ENCODE data around the gene FUT8.

Gene FUT8

DNA sequence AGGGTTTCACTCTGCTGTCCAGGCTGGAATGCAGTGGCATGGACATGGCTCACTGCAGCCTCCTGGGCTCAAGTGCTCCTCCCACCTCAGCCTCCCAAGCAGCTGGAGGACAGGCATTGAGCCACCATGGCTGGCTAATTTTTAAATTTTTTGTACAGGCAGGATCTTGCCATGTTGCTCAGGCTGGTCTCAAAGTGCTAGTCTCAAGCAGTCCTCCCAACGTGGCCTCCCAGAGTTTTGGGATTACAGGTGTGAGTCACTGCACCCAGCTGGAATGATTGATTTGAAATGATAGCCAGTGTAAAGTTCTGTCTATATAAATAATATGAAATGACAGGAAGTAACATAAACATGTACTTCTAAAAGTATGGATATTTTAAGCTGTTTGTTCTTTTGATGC is 172.7 kb downstream of the FUT8 start:
- Histone ChIP-seq H3K4me3 (ENCODE audit: low read depth, low read length) (no peak overlapping the region), H3K27me3 (ENCODE audit: control insufficient read depth, insufficient read depth, low read length) (no peaks in the 10 kb centered on the region), H3K36me3 (ENCODE audit: control insufficient read depth, insufficient read depth, low read length) (no peaks in the 10 kb centered on the region), H3K27ac (ENCODE audit: low read depth, low read length) (no peak overlapping the region), H3K9ac (ENCODE audit: low read length) (no peak overlapping the region), H3K4me1 (ENCODE audit: control insufficient read depth, insufficient read depth, low read length) (no peaks in the 10 kb centered on the region), H3K9me3 (ENCODE audit: control insufficient read depth, insufficient read depth, low read depth, low read length) (no peaks in the 10 kb centered on the region)

DNA sequence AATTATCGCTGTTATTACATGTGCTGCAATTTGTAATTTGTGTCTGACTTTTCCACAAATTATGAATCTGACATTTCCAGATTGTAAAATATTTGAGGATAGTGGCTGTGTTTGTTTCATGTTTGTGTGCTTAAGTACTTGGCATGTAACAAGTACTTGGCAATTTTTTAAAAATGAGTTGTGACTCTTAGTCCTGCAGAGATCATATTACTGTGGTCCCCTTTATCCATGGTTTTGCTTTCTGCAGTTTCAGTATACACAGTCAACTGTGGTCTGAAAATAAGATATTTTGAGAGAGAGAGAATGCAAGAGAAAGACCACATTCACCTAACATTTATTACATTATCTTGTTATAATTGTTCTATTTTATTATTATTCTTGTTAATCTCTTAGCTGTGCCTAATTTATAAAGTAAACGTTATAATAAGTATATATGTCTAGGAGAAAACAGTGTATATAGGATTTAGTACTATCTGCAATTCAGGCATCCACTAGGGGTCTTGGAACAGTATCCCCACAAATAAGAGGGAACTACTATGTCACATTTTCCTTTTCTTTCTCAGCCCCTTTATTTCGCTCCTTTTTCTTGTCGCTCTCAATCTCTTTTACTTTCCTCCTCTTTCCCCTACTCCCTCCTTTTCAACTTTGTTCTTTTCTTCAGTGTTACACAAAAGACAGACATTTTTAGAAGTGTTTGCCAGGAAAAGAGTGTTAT is 176.1 kb downstream of the FUT8 start:
- Histone ChIP-seq H3K27ac (ENCODE audit: low read depth, low read length) (no peak overlapping the region), H3K9me3 (ENCODE audit: control insufficient read depth, insufficient read depth, low read depth, low read length) (no peaks in the 10 kb centered on the region), H3K4me3 (ENCODE audit: low read depth, low read length) (no peak overlapping the region), H3K4me1 (ENCODE audit: control insufficient read depth, insufficient read depth, low read length) (peaks cover 6% of the 10 kb centered on the region; the same call in 1 of the 2 replicates), H3K27me3 (ENCODE audit: control insufficient read depth, insufficient read depth, low read length) (no peaks in the 10 kb centered on the region), H3K36me3 (ENCODE audit: control insufficient read depth, insufficient read depth, low read length) (no peaks in the 10 kb centered on the region), H3K9ac (ENCODE audit: low read length) (no peak overlapping the region)

DNA sequence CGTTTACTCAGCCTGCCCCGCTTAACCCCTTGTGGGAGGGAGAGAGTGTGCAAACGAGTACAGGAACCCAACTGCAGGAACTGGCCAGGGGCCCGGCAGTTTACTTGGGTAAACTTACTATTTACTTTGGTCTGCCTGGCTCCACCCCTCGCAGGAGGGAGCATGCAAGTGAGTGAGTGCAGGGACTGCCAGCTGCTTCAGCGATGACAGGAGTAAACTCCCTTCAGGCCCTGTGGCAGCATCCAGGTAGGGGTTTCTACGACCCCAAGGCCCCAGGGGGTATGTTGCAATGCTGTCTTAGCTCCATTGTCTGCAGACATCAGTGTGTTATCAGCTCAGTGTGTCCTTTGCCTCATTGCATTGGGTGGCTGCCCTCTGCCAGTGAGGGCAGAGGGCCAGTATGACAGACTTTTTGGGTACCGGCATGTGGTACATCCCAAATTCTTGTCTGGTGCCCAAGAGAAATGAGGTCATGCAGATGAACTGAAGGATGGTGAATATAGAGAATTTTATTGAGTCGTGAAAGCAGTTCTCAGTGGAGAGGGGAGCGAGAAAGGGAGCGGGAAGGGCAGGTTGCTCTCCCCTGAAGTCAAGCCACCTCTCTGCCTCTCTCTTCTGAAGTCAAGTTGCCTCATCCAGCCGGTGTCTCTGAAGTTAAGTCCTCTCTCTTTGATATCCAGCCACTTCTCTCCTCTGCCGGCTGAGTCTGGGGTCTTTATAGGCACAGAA is 181.8 kb downstream of the FUT8 start:
- Histone ChIP-seq H3K36me3 (ENCODE audit: control insufficient read depth, insufficient read depth, low read length) (no peaks in the 10 kb centered on the region), H3K27me3 (ENCODE audit: control insufficient read depth, insufficient read depth, low read length) (no peaks in the 10 kb centered on the region), H3K4me3 (ENCODE audit: low read depth, low read length) (peak overlapping the region; percentile 22), H3K9ac (ENCODE audit: low read length) (no peak overlapping the region), H3K4me1 (ENCODE audit: control insufficient read depth, insufficient read depth, low read length) (peaks cover 18% of the 10 kb centered on the region), H3K27ac (ENCODE audit: low read depth, low read length) (no peak overlapping the region), H3K9me3 (ENCODE audit: control insufficient read depth, insufficient read depth, low read depth, low read length) (no peaks in the 10 kb centered on the region)

DNA sequence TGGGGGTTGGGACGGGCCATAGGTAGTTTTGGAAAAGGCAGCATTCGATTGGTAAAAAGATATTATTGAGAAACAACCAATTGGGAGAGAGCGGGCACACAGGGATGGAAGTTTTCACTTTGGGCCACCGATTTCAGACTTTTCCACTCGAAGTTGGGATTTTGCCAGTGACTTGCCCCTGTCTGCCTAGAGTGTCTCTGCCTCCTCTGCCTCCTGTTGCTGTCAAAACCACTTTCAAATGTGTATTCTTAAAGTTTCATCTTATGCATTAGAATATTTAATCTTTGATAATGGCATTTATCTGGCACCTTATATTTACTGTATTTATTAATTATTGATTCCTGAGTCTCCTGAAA is 182.3 kb downstream of the FUT8 start:
- Histone ChIP-seq H3K9me3 (ENCODE audit: control insufficient read depth, insufficient read depth, low read depth, low read length) (no peaks in the 10 kb centered on the region), H3K36me3 (ENCODE audit: control insufficient read depth, insufficient read depth, low read length) (no peaks in the 10 kb centered on the region), H3K4me1 (ENCODE audit: control insufficient read depth, insufficient read depth, low read length) (peaks cover 18% of the 10 kb centered on the region), H3K27ac (ENCODE audit: low read depth, low read length) (no peak overlapping the region), H3K9ac (ENCODE audit: low read length) (no peak overlapping the region), H3K27me3 (ENCODE audit: control insufficient read depth, insufficient read depth, low read length) (no peaks in the 10 kb centered on the region), H3K4me3 (ENCODE audit: low read depth, low read length) (no peak overlapping the region)

DNA sequence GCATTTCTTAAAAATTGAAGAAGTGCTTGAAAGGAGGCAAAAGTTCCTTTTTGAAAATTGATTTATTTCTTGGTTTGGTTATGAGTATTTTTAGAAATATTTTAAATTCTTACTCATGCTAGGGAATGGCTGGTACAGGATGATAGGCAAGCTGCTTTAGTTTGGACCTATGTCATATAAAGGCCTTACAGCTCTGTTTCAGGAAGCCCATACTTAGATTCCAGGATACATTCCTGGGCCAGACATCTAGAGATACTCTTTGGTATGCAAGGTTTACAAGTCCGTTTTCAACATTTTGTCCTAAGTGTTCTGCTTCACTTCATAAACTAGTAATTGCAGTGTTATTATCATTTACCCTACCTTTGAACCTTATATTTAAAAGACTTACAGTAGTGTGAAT is 186.8 kb downstream of the FUT8 start:
- Histone ChIP-seq H3K4me1 (ENCODE audit: control insufficient read depth, insufficient read depth, low read length) (peaks cover 6% of the 10 kb centered on the region; the same call in 1 of the 2 replicates), H3K27me3 (ENCODE audit: control insufficient read depth, insufficient read depth, low read length) (no peaks in the 10 kb centered on the region), H3K9ac (ENCODE audit: low read length) (no peak overlapping the region), H3K27ac (ENCODE audit: low read depth, low read length) (no peak overlapping the region), H3K36me3 (ENCODE audit: control insufficient read depth, insufficient read depth, low read length) (no peaks in the 10 kb centered on the region), H3K4me3 (ENCODE audit: low read depth, low read length) (no peak overlapping the region), H3K9me3 (ENCODE audit: control insufficient read depth, insufficient read depth, low read depth, low read length) (no peaks in the 10 kb centered on the region)

DNA sequence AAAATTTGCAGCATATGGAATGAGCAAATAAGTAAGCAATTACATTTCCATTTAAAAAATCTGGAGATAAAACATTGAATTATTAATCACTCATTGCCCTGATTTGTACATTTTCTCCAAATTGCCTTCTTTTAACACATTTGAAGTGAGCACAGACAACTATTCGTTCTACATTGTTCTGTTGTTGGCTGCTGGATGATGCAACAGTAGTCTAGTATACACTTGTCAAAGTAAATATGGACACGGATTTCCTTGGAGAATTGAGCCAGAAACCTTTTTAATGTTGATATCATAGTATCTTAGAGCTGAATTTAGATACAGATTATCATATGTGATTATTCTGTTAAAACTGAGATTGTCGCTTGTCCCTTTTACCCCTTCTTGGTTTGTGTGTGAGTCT is 188.2 kb downstream of the FUT8 start:
- no peaks in the 10 kb centered on the region for H3K9me3 ChIP-seq (ENCODE audit: control insufficient read depth, insufficient read depth, low read depth, low read length)
- H3K4me3 ChIP-seq (ENCODE audit: low read depth, low read length) = no peak overlapping the region
- H3K36me3 ChIP-seq (ENCODE audit: control insufficient read depth, insufficient read depth, low read length) = no peaks in the 10 kb centered on the region
- no peaks in the 10 kb centered on the region for H3K4me1 ChIP-seq (ENCODE audit: control insufficient read depth, insufficient read depth, low read length)
- H3K27me3 ChIP-seq (ENCODE audit: control insufficient read depth, insufficient read depth, low read length) = no peaks in the 10 kb centered on the region
- no peak overlapping the region for H3K27ac ChIP-seq (ENCODE audit: low read depth, low read length)
- H3K9ac ChIP-seq (ENCODE audit: low read length) = no peak overlapping the region

DNA sequence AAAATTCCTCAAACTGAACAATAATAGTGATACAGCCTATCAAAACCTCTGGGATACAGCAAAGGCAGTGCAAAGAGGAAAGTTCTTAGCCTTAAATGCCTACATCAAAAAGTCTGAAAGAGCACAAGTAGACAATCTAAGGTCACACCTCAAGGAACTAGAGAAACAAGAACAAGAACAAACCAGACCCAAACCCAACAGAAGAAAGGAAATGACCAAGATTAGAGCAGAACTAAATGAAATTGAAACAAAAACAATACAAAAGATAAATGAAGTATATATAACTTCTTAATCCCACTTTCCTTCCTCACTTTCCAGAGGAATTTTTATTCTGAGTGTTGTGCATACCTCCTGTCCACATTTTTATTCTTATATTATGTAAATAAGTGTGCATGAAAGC is 192.0 kb downstream of the FUT8 start:
- H3K9me3 ChIP-seq (ENCODE audit: control insufficient read depth, insufficient read depth, low read depth, low read length) = no peaks in the 10 kb centered on the region
- no peak overlapping the region for H3K9ac ChIP-seq (ENCODE audit: low read length)
- H3K4me3 ChIP-seq (ENCODE audit: low read depth, low read length) = no peak overlapping the region
- no peak overlapping the region for H3K27ac ChIP-seq (ENCODE audit: low read depth, low read length)
- H3K36me3 ChIP-seq (ENCODE audit: control insufficient read depth, insufficient read depth, low read length) = no peaks in the 10 kb centered on the region
- H3K27me3 ChIP-seq (ENCODE audit: control insufficient read depth, insufficient read depth, low read length) = no peaks in the 10 kb centered on the region
- no peaks in the 10 kb centered on the region for H3K4me1 ChIP-seq (ENCODE audit: control insufficient read depth, insufficient read depth, low read length)

DNA sequence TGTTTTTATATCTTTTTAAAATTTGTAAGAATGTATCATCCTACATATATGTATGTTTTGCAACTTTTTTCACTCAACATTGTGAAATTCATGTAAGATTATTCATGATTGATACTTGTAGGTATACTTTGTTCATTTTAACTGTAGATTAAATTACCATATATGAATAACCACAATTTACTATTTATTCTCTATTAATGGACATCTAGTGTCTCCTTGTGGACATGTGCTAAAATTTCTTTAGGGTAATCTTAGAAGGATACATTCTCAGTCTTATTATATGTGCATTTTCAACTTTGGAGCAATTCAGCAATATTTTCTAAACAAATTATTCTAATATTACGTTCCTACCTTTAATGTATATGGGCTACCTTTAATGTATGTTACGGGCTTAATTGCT is 192.4 kb downstream of the FUT8 start:
- Histone ChIP-seq H3K27ac (ENCODE audit: low read depth, low read length) (no peak overlapping the region), H3K27me3 (ENCODE audit: control insufficient read depth, insufficient read depth, low read length) (no peaks in the 10 kb centered on the region), H3K9me3 (ENCODE audit: control insufficient read depth, insufficient read depth, low read depth, low read length) (no peaks in the 10 kb centered on the region), H3K4me1 (ENCODE audit: control insufficient read depth, insufficient read depth, low read length) (no peaks in the 10 kb centered on the region), H3K36me3 (ENCODE audit: control insufficient read depth, insufficient read depth, low read length) (no peaks in the 10 kb centered on the region), H3K9ac (ENCODE audit: low read length) (no peak overlapping the region), H3K4me3 (ENCODE audit: low read depth, low read length) (no peak overlapping the region)

DNA sequence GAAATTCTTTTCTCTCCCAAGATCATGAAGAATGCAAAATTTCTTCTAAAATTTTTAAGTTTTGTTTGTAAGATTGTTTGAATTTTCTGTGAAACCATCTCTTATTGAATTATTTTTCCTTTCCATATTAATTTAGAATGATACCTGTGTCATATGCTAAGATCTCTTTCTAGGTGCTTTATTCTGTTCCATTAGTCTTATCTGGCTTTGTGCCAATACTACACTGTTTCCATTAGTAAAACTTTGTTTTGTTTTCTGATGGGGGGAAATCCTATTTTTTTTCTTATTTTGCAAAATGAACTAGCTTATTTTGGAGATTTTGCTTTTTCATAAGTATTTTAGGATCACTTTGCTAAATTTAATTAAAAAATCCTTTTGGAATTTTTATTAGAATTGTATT is 193.9 kb downstream of the FUT8 start:
- Histone ChIP-seq H3K36me3 (ENCODE audit: control insufficient read depth, insufficient read depth, low read length) (no peaks in the 10 kb centered on the region), H3K9ac (ENCODE audit: low read length) (no peak overlapping the region), H3K9me3 (ENCODE audit: control insufficient read depth, insufficient read depth, low read depth, low read length) (no peaks in the 10 kb centered on the region), H3K4me1 (ENCODE audit: control insufficient read depth, insufficient read depth, low read length) (no peaks in the 10 kb centered on the region), H3K27ac (ENCODE audit: low read depth, low read length) (no peak overlapping the region), H3K27me3 (ENCODE audit: control insufficient read depth, insufficient read depth, low read length) (no peaks in the 10 kb centered on the region), H3K4me3 (ENCODE audit: low read depth, low read length) (no peak overlapping the region)

DNA sequence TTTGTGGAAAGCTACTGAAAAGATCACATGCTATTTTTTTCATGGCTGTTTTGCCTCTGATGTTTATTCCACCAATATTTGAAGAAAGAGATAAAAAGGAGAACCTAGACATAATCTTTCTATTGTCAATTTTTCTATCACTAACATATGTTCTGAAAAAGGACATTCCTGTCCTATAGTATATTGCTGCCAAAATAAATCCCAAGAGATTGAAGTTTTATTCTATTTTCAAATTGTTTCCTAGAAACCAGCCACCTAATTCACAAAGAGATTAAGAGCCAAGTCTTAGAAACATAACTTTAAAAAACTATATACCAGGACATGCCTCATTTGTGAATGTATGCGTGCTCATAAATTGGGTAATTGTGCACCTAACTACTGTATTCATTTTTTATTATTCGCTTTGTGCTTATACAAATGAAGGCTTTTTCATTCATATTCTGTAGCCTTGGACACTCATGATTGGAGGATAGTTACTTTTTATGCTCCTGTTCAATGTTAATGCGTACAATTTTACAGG is 200.7 kb downstream of the FUT8 start:
- Histone ChIP-seq H3K4me3 (ENCODE audit: low read depth, low read length) (no peak overlapping the region), H3K9ac (ENCODE audit: low read length) (no peak overlapping the region), H3K9me3 (ENCODE audit: control insufficient read depth, insufficient read depth, low read depth, low read length) (no peaks in the 10 kb centered on the region), H3K27ac (ENCODE audit: low read depth, low read length) (no peak overlapping the region), H3K27me3 (ENCODE audit: control insufficient read depth, insufficient read depth, low read length) (no peaks in the 10 kb centered on the region), H3K36me3 (ENCODE audit: control insufficient read depth, insufficient read depth, low read length) (no peaks in the 10 kb centered on the region; the same call in 1 of the 2 replicates), H3K4me1 (ENCODE audit: control insufficient read depth, insufficient read depth, low read length) (no peaks in the 10 kb centered on the region)

DNA sequence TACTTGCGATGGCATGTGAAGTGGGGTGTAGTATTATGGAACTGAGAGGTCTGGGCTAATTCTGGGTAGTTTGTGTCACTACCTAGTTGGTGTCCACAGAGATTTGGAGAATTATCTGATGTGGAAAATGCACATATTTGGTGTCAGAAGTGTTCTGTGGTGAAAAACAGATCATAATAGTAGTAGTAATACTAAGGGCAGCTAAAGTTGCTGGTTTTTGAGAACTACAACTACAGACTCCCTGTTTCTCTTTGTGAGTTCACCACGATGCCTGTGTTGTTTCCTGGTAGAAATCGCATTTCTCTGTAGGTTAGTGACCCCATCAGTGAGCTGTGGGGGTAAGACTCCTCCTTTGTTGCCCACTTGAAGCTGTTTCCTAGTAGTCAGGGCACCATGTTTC is 206.5 kb downstream of the FUT8 start:
- no peak overlapping the region for H3K9ac ChIP-seq (ENCODE audit: low read length)
- H3K4me3 ChIP-seq (ENCODE audit: low read depth, low read length) = no peak overlapping the region
- H3K27me3 ChIP-seq (ENCODE audit: control insufficient read depth, insufficient read depth, low read length) = no peaks in the 10 kb centered on the region
- H3K9me3 ChIP-seq (ENCODE audit: control insufficient read depth, insufficient read depth, low read depth, low read length) = no peaks in the 10 kb centered on the region
- no peaks in the 10 kb centered on the region for H3K4me1 ChIP-seq (ENCODE audit: control insufficient read depth, insufficient read depth, low read length)
- no peaks in the 10 kb centered on the region; the same call in 1 of the 2 replicates for H3K36me3 ChIP-seq (ENCODE audit: control insufficient read depth, insufficient read depth, low read length)
- H3K27ac ChIP-seq (ENCODE audit: low read depth, low read length) = no peak overlapping the region

All from HUES6 (cell line).